Stimulated activated naive CD4-positive, alpha-beta T cell (primary cell): ENCODE data around the gene AK9.
"Not testable (repeated sequence)": the region's sequence is repeated elsewhere in the genome, so short reads cannot be mapped to it uniquely, and the experiment has no call there.

Source experiments
- DNase-seq, 6 experiments: peaks; one replicate each; lab custom pipeline; 2025; lab: John Stamatoyannopoulos, UW

Gene AK9

GRCh38 chr6:109480993-109481480, 210.0 kb downstream of the AK9 start:
- no peak for DNase-seq

GRCh38 chr6:109478841-109479624, 212.0 kb downstream of the AK9 start:
- peak in 3 of 6 experiments; percentile 7 to 25 (median 17) for DNase-seq

DNA sequence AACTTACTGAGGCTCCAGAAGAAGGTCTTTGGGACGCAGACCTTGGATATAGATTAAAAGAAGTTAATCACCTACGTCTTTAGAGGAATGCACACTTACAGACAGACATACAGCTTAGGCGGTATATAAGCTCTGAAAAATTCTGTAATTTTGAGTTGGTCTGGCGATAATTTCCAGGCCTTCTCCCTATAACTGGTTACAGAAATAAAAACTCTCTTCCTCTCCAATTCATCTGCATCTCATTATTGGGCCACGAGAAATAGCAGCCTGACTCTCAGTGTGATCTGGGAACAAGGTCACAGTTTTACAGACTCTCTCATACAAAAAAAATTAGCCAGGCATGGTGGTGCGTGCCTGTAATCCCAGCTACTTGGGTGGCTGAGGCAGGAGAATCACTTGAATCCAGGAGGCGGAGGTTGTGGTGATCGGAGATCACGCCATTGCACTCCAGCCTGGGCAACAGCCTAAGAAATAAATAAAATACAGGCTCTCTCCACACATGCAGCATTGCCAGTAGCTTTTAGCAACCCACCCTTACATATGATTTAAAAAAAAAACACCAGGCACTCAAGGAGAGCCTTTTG, 212.7 kb downstream of the AK9 start:
- no peak for DNase-seq

DNA sequence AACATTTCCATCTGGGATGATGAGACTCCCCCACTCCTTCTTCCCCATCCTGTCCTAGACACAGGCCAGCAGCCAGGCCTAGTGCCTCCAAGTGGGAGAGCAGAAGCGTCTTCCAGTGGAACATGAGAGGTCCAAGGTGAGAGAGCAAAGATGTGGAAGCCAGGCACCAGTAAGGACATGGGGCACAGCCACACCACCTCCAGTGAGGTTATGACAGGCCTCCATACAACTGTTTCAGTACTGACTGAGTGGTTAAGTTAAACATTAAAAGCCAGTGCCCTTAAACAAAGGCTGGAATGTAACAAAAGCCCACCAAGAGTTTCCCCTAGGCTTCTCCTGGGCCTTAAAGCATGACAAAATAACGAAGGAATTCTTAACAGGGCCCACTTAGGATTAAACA, 213.3 kb downstream of the AK9 start:
- DNase-seq: no peak

- DNase-seq: no peak
These were observed 213.8 kb downstream of the AK9 start for GRCh38 chr6:109477184-109477583.

GRCh38 chr6:109475625-109476024, 215.4 kb downstream of the AK9 start:
- no peak for DNase-seq

DNA sequence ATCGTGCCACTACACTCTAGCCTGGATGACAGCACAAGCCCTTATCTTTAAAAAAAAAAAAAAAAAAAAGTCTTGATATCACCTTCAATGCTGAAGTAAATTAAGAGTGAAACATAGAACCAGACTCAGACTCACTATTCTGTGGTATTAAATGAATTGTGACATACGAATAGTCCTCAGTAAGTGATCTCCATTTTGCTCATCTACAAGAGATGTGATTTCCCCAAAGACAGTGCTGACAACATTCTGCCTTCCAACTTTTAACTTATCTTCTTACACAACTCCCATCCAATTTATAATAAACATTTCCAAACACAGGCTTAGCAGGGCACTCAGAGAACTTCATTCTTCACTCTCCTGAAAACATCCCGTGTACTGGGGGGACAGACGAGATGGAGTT, 216.0 kb downstream of the AK9 start:
- no peak for DNase-seq

- no peak for DNase-seq
These were observed 217.9 kb downstream of the AK9 start for GRCh38 chr6:109473120-109473519.

- no peak for DNase-seq
These were observed 218.6 kb downstream of the AK9 start for GRCh38 chr6:109472132-109472995.

GRCh38 chr6:109471105-109471810, 219.7 kb downstream of the AK9 start:
- no peak for DNase-seq

- no peak for DNase-seq
These were observed 221.3 kb downstream of the AK9 start for GRCh38 chr6:109469591-109470189.

- DNase-seq: no peak
These were observed 223.3 kb downstream of the AK9 start for GRCh38 chr6:109467696-109468095.

DNA sequence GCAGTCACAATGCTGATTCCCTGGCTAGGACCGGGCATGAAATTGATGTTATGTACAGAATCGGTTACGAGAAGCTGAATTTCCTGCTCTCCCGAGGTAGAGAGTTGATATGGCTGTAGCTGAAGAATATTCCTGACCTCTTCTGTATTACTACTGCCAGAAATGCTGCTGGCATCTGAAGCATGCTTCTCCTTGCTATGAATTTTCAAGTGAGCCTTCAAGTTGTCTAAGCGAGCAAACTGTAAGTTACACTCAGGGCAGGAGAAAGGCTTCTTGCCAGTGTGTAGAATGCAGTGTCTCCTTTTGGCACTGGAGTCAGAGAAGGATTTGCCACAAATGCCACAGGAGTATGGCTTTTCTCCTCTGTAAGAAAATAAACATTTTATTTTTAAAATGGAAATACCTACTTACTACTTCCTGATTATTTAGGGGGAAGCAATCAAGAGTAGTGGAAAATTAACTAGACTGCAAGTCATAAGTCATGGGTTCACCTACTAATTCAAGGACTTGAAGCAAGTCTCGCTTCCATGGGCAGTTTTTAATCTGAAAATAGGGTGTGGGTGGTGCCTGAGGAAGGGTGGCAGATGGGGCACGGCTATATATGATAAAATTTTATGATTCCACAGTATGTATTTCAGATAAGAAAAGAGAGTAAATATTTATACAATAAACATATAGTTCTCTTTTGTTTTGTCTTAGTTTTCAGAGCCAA, 224.6 kb downstream of the AK9 start:
- DNase-seq: no peak

- no peak for DNase-seq
These were observed 225.2 kb downstream of the AK9 start for GRCh38 chr6:109465772-109466171.

GRCh38 chr6:109461733-109462526, 229.1 kb downstream of the AK9 start:
- no peak for DNase-seq

DNA sequence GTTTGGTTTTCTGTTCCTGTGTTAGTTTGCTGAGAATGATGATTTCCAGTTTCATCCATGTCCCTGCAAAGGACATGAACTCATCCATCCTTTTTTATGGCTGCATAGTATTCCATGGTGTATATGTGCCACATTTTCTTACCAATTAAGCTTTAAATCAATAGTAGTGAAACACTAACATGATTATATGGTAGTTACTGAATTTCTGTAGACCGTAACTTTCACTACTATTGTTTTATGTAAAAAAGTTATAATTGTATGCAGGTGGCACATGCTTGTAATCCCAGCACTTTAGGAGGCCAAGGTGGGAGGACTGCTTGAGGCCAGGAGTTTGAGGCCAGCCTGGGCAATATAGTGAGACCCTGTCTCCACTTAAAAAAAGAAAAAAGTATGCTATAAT, 229.8 kb downstream of the AK9 start:
- not testable (repeated sequence) for DNase-seq

- no peak for DNase-seq
These were observed 230.7 kb downstream of the AK9 start for GRCh38 chr6:109460161-109460829.

GRCh38 chr6:109458774-109459531, 232.0 kb downstream of the AK9 start:
- peak in 3 of 6 experiments; percentile 15 to 21 (median 18) for DNase-seq

DNA sequence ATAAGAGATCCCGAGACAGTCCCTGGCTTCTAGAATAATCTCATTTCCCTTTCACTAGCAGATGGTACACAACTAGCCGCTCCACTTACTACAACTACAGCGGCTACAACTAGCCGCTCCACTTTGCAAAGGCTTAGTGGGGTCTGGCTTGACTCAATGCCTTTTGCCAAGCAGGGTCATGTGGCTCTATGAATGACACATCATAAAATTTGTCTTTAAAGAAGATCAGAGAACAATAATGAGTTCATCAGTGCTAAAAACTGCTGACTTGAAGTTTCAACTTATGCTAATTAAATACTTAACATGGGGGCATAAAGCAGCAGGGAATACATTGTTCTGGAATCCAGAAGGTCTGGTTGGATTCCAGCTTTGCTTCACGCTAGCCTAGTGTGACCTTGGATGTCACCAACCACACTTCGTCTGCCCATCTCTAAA, 233.4 kb downstream of the AK9 start:
- no peak for DNase-seq
